GM18505 (cell line): Measurements from ENCODE around the gene POP5.
"Not testable (repeated sequence)": the region's sequence is repeated elsewhere in the genome, so short reads cannot be mapped to it uniquely, and the experiment has no call there.

Source experiments
- ATAC-seq: cut with Tn5 transposase; IDR thresholded peaks from one replicate; pipeline ENCODE4 v1.9.1; 2021; ENCODE audit not compliant: unreplicated experiment
- POLR2A ChIP-seq: IDR thresholded peaks from 4 replicates; pipeline ENCODE4 v1.6.1; 2011; ENCODE audit warnings: borderline replicate concordance; ENCODE audit not compliant: insufficient read depth, insufficient read length; ENCODE audit errors: extremely low read depth

The POP5 gene, protein sequence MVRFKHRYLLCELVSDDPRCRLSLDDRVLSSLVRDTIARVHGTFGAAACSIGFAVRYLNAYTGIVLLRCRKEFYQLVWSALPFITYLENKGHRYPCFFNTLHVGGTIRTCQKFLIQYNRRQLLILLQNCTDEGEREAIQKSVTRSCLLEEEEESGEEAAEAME

GRCh38 chr12:120580787-120581723 is at the start of gene POP5:
TSS of gene POP5 (minus strand) at chr12:120581402. CDS start at chr12:120581362, 40 bp downstream.
- TF ChIP-seq POLR2A, result peak; percentile 92
- ATAC-seq, result peak; percentile 89

- no peak for ATAC-seq
- no peak for TF ChIP-seq POLR2A
These were observed 49.1 kb upstream of the POP5 start for GRCh38 chr12:120630104-120630892.

DNA sequence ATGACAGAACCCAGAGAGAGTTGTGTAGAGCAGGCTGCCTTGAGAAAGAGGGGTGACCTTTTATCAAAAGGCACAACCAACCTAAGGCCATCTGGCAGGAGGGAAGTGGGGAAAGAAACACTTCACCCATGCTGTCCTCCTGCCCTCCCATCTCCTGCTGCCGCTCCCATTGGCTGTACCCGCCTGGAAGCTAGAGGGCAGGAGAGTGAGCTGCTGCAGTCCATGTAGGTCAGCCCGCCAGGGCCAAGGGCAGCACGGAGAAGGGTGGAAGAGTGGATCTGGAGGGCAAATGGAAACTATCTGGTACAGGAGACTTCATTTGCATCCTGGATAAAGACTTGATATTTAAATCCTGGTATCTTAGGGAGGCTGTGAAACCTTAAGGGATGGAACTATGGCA is 47.7 kb upstream of the POP5 start:
- TF ChIP-seq POLR2A, result no peak

GRCh38 chr12:120625557-120626419 is 44.6 kb upstream of the POP5 start:
- peak; percentile 47 for TF ChIP-seq POLR2A
- no peak for ATAC-seq

More for the DNA sequence above, 47.7 kb upstream of the POP5 start:
- ATAC-seq, result no peak

- ATAC-seq, result no peak
- no peak for TF ChIP-seq POLR2A
These were observed 39.4 kb upstream of the POP5 start for GRCh38 chr12:120620624-120621023.

DNA sequence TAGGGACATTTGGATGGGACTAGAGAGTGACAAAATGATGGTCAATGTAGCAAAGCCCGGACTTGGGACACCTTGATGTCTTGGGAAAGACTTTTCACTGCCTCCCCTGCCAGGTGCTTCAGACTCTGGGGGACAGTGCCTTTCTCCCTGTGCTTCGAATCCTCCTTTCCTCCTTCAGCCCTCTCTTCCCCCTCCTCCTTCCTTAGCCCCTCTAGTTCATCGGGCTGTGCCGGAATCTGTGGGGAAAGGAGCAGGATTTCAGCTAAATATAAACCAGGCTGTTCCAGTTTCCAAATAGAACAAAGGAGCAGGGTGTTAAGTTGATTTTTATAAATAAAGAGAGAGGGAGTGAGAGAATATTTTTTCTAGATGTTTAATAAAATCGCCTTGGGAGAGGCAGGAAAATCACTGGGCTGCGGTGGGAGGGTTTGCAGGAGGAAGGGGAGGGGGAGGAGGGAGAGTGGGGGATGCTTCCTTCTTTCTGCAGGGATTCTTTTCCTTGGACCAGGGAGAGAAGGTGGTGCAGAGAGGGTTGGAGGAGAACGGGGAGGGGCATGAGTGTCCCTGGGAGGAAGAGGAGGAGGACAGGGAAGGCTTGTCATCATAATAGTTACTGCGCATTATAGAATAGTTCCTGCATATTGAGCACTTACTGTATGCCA is 37.9 kb upstream of the POP5 start:
- TF ChIP-seq POLR2A, result no peak
- ATAC-seq, result no peak

DNA sequence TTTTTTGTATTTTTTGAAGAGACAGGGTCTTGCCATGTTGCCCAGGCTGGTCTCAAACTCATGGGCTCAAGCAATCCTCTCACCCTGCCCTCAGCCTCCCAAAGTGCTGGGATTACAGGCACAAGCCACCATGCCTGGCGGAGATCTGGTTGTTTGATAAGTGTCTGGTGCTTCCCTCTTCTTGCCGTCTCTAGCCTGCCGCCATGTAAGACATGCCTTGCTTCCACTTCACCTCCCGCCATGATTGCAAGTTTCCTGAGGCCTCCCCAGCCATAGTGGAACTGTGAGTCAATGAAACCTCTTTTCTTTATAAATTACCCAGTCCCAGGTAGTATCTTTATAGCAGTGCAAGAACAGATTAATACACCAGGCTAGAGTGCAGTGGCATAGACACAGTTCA is 36.6 kb upstream of the POP5 start:
- ATAC-seq, result not testable (repeated sequence)

GRCh38 chr12:120617193-120617592 is 36.0 kb upstream of the POP5 start:
- ATAC-seq, result not testable (repeated sequence)

DNA sequence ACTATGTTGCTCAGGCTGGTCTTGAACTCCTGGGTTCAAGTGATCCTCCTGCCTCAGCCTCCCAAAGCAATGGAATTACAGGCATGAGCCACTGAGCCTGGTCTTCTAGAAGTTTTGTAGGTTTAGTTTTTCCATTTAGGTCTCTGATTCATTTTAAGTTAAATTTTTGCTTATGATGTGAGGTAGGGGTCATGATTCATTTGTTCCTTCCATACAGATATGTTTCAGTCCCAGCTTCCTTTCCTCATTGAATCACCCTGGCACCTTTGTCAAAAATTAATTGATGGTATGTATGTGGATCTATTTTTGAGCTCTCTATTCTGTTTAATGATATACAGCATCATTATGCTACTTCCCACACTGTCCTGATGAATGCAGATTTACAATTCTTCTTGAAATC is 33.6 kb upstream of the POP5 start:
- no peak for TF ChIP-seq POLR2A
- no peak for ATAC-seq

GRCh38 chr12:120611534-120611933 is 30.3 kb upstream of the POP5 start:
- not testable (repeated sequence) for ATAC-seq

DNA sequence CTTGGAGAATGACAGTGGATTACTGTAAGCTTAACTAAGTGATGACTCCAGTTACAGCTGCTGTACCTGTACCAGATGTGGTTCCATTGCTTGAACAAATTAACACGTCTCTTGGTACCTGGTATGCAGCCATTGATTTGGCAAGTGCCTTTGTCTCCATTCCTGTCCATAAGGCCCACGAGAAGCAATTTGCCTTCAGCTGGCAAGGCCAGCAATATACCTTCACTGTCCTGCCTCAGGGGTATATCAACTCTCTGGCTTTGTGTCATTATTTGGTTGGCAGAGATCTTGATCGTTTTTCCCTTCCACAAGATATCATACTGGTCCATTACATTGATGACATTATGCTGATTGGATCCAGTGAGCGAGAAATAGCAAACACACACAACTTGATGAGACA is 29.4 kb upstream of the POP5 start:
- no peak for TF ChIP-seq POLR2A
- no peak for ATAC-seq

- ATAC-seq, result not testable (repeated sequence)
These were observed 21.2 kb upstream of the POP5 start for GRCh38 chr12:120602416-120602815.

DNA sequence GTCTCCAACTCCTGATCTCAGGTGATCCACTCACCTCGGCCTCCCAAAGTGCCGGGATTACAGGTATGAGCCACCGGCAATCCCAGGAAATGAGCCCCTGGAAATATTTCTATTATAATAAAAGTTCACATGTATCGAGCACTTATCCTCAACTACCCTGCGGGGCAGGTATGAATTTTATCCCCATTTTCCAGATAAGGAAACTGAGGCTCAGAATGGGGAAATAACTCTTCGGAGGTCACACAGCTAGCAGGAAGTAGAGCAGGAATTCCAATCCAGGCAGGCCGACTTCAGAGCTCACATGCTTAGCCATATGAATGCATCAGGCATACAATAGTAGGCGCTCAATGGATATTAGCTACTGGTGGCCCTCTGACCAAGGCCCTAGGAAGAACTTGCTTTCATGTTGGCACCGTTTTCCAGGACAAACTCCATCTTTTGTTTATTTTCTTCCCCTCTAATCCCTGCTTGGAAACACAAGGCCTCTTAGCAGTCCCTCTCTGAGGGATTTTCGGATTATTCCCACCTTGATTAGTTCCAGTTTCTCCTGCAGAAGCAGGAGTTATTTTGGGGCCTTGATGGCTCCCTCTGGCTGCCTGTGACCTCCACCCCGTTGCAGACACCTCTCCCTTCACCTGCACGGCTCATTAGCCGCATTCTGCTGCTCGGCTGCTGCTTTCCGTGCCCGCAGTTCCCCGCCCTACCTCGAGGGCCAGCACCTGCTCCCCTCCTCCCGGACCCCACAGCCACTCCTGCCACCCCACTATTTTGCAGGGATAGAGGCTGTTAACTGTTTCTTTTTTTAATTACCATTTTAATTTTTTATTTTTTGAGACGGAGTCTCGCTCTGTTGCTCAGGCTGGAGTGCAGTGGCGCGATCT is 18.7 kb upstream of the POP5 start:
- no peak for ATAC-seq
- TF ChIP-seq POLR2A, result no peak
